H1 (cell line): ENCODE measurements around the gene IRF8. TPM values are rescaled to one million over a fixed set of nuclear protein-coding genes. Genes with fewer than 3 reads are reported as not detected.

Experiments
- BACH1 ChIP-seq: IDR thresholded peaks from 2 replicates; pipeline ENCODE4 v1.6.1; 2012; ENCODE audit warnings: low read length, improper control_type of control experiment
- KDM5A ChIP-seq: fragments of 200-600 bp; IDR thresholded peaks from 2 replicates; pipeline ENCODE4 v1.7.1; 2012; ENCODE audit warnings: mild to moderate bottlenecking, low read length, inconsistent platforms, mixed read lengths
- polyA plus RNA-seq, 7 experiments: library from polyadenylated mRNA; depleted of rRNA in 3 of 7; stranded (reverse) in 5 of 7; unstranded in 2 of 7; fragments of >200 nt in 5 of 7; fragments of 200-250 nt in 2 of 7; gene quantifications; 1 replicate in 5 of 7; 2 replicates in 1 of 7; 4 replicates in 1 of 7; pipeline versions ENCODE4 v1.2.1 to v1.2.3, GENCODE V29; 2011 to 2013; ENCODE audit warnings: missing spikeins in 2 of 7, mixed read lengths in 2 of 7
- total RNA-seq: library from RNA; stranded (reverse); fragmentation: NEBNext Ultra II Directional; extraction: Animal tissue kit (Norgen Biotek cat#: 25700); gene quantifications from 2 replicates; pipeline ENCODE4 v1.2.1, GENCODE V29; 2021

IRF8 gene
- total and polyA plus RNA-seq, 2 of the 8 experiments (the other 6 are each of a cell fraction or from before 2014, with no cell fraction given) = 0.35 to 2.0 TPM

GRCh38 chr16:85913688-85914422 is 14.9 kb downstream of the IRF8 start (continued):
- TF ChIP-seq BACH1 (no peak), KDM5A (no peak)
